ENCODE data around the gene SAMD5. TPM values are rescaled to one million over a fixed set of nuclear protein-coding genes. Genes with fewer than 3 reads are reported as not detected.

Gene SAMD5
- total and polyA plus RNA-seq, 9 of the 15 experiments (the other 6 are each of a cell fraction or from before 2014, with no cell fraction given), result 0.15 to 0.91 (median 0.55) TPM

- TF ChIP-seq MGA (IDR thresholded peaks at IDR 0.05), result no peak
- TF ChIP-seq FOS (IDR thresholded peaks at IDR 0.05; ENCODE audit: extremely low read depth, insufficient read length), result no peak
- no peak for TF ChIP-seq SRSF7 (optimal IDR thresholded peaks at IDR 0.05; ENCODE audit: low read depth, low read length)
- no peak for TF ChIP-seq BRF2 (IDR thresholded peaks at IDR 0.05; ENCODE audit: borderline replicate concordance, insufficient read depth, insufficient read length)
- no peak for TF ChIP-seq ZNF408 (CRISPR knock-in tag; IDR thresholded peaks at IDR 0.05; ENCODE audit: low read depth)
These were observed 21.8 kb upstream of the SAMD5 start (continued) for GRCh38 chr6:147486683-147487082.

Measured in K562 (cell line).